T-helper 1 cell treated with Interleukin-12 subunit alpha and Interleukin-12 subunit beta and Interleukin-4 antibody, amounts not matched to agents 30 ng/mL and 1 ng/mL, for 36 hours (primary cell): ENCODE measurements around the gene ADRB1. TPM values are rescaled to one million over a fixed set of nuclear protein-coding genes. Genes with fewer than 3 reads are reported as not detected.

Experiments
- intact Hi-C: fragments of 100-400 bp; cut with micrococcal nuclease; formaldehyde crosslinking; loops from one replicate; pipeline ENCODE4 v1.15.1; 2024
- total RNA-seq: library from RNA; stranded (reverse); gene quantifications from 2 replicates; pipeline ENCODE4 v1.2.3, GENCODE V29; 2022

ADRB1 gene
- total RNA-seq, 1 donor from 2014 or later, result 0.12 TPM

GRCh38 chr10:114052255-114052654, 8.6 kb downstream of the ADRB1 start:
- intact Hi-C loops, result no loop called here

- intact Hi-C loops, result no loop called here
These were observed 10.3 kb downstream of the ADRB1 start for GRCh38 chr10:114053946-114054345.

GRCh38 chr10:114057855-114058254, 14.2 kb downstream of the ADRB1 start:
- intact Hi-C loops, result no loop called here

GRCh38 chr10:114058297-114058696, 14.6 kb downstream of the ADRB1 start:
- intact Hi-C loops, result no loop called here

GRCh38 chr10:114059561-114059960, 15.9 kb downstream of the ADRB1 start:
- intact Hi-C loops, result no loop called here

GRCh38 chr10:114060456-114060855, 16.8 kb downstream of the ADRB1 start:
- intact Hi-C loops, result no loop called here

GRCh38 chr10:114061148-114061547, 17.5 kb downstream of the ADRB1 start:
- intact Hi-C loops, result no loop called here

- intact Hi-C loops, result no loop called here
These were observed 18.1 kb downstream of the ADRB1 start for GRCh38 chr10:114061789-114062188.

- intact Hi-C loops, result no loop called here
These were observed 20.7 kb downstream of the ADRB1 start for GRCh38 chr10:114064151-114065048.

- intact Hi-C loops, result no loop called here
These were observed 21.4 kb downstream of the ADRB1 start for GRCh38 chr10:114065049-114065435.

- intact Hi-C loops, result no loop called here
These were observed 24.5 kb downstream of the ADRB1 start for GRCh38 chr10:114068054-114068707.

- intact Hi-C loops, result no loop called here
These were observed 27.0 kb downstream of the ADRB1 start for GRCh38 chr10:114070710-114071109.

GRCh38 chr10:114071178-114071577, 27.5 kb downstream of the ADRB1 start:
- intact Hi-C loops, result no loop called here

GRCh38 chr10:114073395-114074186, 29.9 kb downstream of the ADRB1 start:
- intact Hi-C loops, result no loop called here

GRCh38 chr10:114075093-114075492, 31.4 kb downstream of the ADRB1 start:
- intact Hi-C loops, result no loop called here

- intact Hi-C loops, result no loop called here
These were observed 33.7 kb downstream of the ADRB1 start for GRCh38 chr10:114077347-114077746.

GRCh38 chr10:114077815-114078219, 34.2 kb downstream of the ADRB1 start:
- intact Hi-C loops, result no loop called here

GRCh38 chr10:114078346-114078745, 34.7 kb downstream of the ADRB1 start:
- intact Hi-C loops, result no loop called here

- intact Hi-C loops, result no loop called here
These were observed 35.8 kb downstream of the ADRB1 start for GRCh38 chr10:114079421-114079820.

GRCh38 chr10:114081911-114082583, 38.4 kb downstream of the ADRB1 start:
- intact Hi-C loops, result loop anchor here (2.0 to 5.0 kb wide), 4 partner anchors 55 to 459 kb away; partner anchors contain the start of genes CCDC186, DCLRE1A and NHLRC2

GRCh38 chr10:114083040-114083439, 39.4 kb downstream of the ADRB1 start:
- intact Hi-C loops, result loop anchor here (1.0 to 5.0 kb wide), 6 partner anchors 56 to 458 kb away; partner anchors contain the start of genes CCDC186, DCLRE1A and NHLRC2
